Measurements from ENCODE around the gene PAIP2B. TPM values are rescaled to one million over a fixed set of nuclear protein-coding genes. Genes with fewer than 3 reads are reported as not detected.

Gene PAIP2B
- polyA plus RNA-seq, 3 donors, result 19.5 to 20.8 (median 19.6) TPM

DNA sequence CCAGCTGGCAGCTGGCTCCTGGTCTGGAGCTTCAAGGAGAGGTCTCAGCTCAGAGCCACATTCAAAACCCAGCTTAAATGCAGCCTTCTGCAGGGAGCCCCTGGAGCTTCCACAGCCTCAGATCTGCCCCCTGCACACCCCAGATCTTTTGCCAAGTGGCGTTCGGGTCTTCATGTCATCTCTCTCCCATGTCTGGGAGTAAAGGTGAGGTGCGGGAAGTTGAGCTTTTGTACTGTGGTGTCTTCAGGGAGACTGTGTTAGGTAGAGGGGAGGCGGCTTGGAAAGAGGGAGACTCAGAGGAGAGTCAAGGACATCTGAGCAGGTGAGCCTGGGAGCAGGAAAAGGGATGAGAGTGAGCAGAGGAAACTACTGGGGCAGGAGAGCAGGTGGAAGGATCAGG lies 71.1 kb downstream of the PAIP2B start:
- DNase-seq (ENCODE audit: low read depth in 3 of 3, low spot score in 2 of 3), result no peak

DNA sequence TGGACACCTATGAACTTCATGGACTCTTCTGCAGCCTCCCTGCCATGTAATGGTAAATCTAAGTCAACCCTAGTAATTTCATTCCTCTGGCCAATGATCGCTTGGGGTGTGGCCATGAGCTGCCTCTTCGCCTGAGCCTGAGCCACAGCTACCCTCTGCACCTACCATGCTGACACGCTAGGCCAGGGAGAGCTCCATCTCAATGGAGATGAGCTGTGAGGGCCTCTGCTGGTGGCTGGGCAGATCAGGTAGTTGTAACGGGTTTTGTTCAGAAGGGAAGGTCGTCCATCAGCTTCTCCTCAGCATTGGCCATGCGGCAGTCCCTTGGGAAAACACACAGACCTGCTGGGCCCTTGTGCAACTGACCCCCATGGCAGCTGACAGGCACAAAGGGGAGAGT lies 72.1 kb downstream of the PAIP2B start:
- DNase-seq (ENCODE audit: low read depth in 3 of 3, low spot score in 2 of 3), result no peak

DNA sequence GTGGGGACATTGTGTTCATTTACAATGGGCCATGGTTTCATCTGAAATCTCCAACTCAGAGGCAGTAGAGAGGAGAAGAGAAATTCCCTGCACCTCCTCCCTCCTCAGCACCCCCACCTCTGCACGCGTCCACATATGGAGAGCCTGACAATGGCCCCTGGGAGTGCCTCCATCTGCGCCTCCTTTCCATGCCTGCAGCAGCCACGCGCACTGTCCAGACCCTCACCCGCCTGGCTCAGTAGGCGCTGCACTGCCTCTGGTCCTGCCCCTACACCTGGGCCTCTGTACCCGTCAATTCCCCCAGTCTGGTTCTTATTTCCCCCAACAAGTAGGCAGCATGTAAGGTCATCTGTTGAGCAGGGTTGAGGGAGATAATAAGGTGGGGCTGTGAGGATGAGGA lies 72.6 kb downstream of the PAIP2B start:
- no peak for DNase-seq (ENCODE audit: low read depth in 3 of 3, low spot score in 2 of 3)

DNA sequence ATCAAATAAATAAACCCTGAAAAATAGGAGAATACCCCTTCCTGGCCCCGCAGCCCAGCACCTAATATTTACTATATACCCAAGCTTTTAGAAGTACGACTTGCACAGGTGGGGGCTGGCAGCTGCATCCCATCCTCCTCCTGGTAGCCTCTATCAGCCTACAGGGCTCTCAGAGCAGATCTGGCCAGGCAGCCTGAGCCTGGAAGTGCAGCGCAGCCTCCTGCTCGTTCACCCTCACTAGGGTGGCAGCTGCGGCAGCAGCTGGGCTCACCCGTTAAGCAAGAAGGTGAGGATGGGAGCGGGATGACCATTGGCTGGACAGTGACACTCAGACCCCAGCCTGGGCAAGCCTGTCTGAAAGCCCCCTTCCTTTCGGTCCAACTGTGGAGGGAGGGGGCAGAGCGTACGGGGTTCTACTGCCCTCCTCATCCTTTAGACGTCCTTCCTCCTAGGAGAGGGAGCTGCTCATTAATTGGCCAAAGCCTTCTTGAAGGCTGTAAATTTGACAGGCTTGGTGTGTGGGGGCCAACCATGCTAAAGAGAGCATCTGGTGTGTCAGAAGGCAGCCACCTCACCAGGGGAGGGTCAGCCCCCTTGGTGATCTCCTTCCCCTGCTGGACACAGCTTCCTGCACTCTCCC lies 73.2 kb downstream of the PAIP2B start:
- no peak for DNase-seq (ENCODE audit: low read depth in 3 of 3, low spot score in 2 of 3)

DNA sequence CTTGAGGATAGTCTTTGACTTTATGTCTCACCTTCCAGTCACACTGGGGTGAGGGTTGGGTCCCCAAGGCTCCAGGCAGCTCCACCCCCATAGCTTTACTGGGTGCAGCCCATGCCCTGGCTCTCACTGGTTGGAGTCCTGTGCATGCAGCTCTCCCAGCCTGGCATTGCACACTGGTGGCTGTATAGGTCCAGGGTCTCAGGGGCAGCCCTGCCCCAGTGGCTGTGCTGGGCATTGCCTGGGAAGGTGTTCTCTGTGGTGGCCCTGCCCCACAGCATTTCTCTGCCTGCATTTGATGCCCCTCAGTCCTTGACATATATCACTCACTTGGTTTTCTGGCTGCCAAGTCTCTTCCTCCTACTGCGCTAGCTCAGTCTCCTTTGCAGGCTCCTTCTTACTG lies 75.3 kb downstream of the PAIP2B start:
- DNase-seq (ENCODE audit: low read depth in 3 of 3, low spot score in 2 of 3), result no peak

DNA sequence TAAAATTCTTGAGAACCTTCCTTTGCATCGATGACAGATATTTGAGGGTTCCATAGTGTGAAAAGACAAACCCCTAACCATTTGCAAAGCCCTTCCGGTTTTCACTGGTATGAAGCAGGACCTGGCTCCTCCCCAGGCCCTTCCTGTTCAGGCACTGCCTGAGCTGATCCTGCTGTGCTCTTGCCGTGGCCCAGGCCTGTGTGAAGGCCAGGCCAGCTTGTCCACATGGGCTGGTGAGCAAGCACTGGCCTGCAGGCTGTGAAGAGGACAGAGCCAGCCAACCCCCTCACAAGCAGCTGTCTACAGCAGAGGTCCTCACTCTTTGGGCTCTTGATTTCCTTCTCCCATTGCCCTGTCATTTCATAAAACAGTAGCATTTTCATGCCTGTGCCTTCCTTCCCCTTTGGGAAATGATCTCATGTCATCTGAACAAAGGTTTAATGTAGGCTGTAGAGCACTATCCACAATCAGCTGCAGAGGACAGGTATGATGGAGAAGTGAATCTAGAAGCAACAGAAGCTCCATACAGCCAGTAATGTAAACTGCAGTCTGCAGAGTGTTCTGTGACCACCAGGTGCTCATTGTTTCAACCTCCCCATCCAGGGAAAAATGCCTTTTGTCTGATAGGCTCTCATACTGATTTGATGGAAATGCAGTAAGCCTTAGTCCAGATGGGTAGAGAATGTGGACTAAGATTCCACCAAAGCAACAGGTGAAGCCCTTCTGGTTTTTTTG lies 76.7 kb downstream of the PAIP2B start:
- no peak for DNase-seq (ENCODE audit: low read depth in 3 of 3, low spot score in 2 of 3)

DNA sequence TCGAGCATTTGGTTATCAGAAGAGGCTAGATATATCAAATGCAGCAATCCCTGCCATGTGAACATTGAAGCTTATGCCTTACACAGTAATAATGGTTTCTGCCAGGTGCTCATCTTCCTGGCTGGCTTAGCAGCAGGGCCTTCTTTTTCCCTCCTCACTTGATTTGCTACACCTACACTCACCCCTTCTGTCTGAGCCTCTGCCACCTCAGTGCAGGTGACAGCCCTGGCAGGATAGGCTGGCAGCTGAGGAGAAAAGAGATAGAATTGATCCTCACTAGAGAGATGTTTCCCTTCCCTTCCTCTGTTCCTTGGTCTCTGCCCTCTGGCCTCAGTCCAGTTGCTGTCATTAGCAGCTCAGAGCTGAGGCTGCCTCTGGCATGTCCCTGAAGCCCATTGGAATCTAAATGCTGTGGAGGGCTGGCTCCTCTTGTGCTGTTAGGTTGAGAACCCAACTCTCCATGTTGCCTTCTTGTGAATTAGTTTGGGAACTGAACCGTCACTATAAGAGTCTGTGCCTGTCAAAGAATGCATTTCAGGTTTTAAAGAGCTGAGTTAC lies 78.3 kb downstream of the PAIP2B start:
- no peak for DNase-seq (ENCODE audit: low read depth in 3 of 3, low spot score in 2 of 3)

DNA sequence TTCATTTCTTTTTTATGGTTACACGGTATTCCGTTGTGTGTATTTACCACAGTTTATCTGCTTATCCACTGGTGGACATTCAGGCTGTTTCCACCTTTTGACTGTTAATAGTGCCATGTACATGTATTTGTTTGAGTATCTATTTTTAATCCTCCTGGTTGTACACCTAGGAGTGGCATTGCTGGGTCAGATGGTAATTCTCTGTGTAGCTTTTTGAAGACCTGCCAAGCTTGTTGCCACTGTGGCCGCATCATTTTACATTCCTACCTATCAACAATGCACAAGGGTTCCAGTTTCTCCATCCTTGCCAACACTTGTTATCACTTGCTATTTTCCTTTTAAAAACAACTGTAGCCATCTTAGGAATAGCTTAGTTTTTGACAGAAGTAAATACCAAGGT lies 83.1 kb downstream of the PAIP2B start:
- no peak for DNase-seq (ENCODE audit: low read depth in 3 of 3, low spot score in 2 of 3)

DNA sequence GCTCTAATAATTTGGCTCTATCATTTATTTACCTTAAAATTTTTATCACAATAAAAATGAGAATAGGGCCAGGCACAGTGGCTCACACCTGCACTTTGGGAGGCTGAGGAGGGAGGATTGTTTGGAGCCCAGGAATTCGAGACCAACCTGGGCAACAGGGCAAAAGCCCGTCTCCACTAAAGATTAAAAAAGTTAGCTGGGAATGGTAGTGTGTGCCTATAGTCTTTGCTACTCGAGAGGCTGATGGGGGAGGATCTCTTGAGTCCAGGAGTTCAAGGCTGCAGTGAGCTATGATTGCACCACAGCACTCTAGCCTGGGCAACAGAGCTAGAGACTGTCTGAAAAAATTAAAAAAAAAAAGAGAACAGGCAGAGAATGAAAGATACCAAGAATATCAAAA lies 90.7 kb downstream of the PAIP2B start:
- DNase-seq (ENCODE audit: low read depth in 3 of 3, low spot score in 2 of 3), result no peak

DNA sequence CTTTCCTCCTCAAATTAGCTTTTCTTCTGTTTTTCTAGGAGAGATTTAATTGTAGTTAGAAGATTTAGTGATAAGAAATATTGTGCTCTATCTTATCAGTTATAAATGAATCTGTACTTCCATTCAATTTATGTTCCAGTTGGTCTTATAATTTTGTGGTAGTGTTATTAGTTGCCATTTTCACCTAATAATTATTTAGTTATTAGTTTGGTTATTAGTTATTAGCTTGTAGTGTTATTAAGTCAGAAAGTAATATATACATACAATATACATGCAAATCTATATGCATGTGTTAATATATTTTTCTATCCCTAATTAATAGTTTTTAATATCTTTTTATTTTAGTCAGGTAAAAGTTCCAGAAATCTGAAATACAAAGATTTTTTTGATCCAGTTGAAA lies 93.3 kb downstream of the PAIP2B start:
- DNase-seq (ENCODE audit: low read depth in 3 of 3, low spot score in 2 of 3), result no peak

Other genes starting within 250 kb of the PAIP2B start
- 1 to 10 TPM in 1 of 3 donors, under 1 TPM in 2; 0.37 to 1.1 (median 0.49) TPM for gene ANKRD53, start 248.5 kb downstream of the PAIP2B start, polyA plus RNA-seq (ENCODE audit: insufficient read length in 3 of 3)
- 10 to 100 TPM; 52.6 to 55.6 (median 53.4) TPM for gene TEX261, start 232.2 kb downstream of the PAIP2B start, polyA plus RNA-seq (ENCODE audit: insufficient read length in 3 of 3)
- gene NAGK, start 158.5 kb downstream of the PAIP2B start, polyA plus RNA-seq (ENCODE audit: insufficient read length in 3 of 3), result 10 to 100 TPM; 80.8 to 84.3 (median 81.2) TPM
- 10 to 100 TPM; 23.1 to 24.9 (median 23.2) TPM for gene MCEE, start 96.9 kb downstream of the PAIP2B start, polyA plus RNA-seq (ENCODE audit: insufficient read length in 3 of 3)
- 10 to 100 TPM; 45.5 to 53.2 (median 48.3) TPM for gene MPHOSPH10, start 96.5 kb downstream of the PAIP2B start, polyA plus RNA-seq (ENCODE audit: insufficient read length in 3 of 3)
- gene ZNF638, start 104.7 kb upstream of the PAIP2B start, polyA plus RNA-seq (ENCODE audit: insufficient read length in 3 of 3), result 100 to 1,000 TPM; 210 to 235 (median 223) TPM
- gene DYSF, start 226.5 kb upstream of the PAIP2B start, polyA plus RNA-seq (ENCODE audit: insufficient read length in 3 of 3), result 10 to 100 TPM; 16.0 to 20.5 (median 17.0) TPM

Measured in right renal cortex interstitium (tissue), 3 donors.